GM12878 (cell line): ENCODE data around the gene CRKL. TPM values are rescaled to one million over a fixed set of nuclear protein-coding genes. Genes with fewer than 3 reads are reported as not detected.
A peak's percentile ranks its signal among the peaks of the same experiment; 100 is the strongest.

Experiments used
- ATAC-seq: fragments of 200-7000 bp; cut with Tn5 transposase; 3 replicates; pipeline ENCODE4 v1.9.1; 2020; ENCODE audit warnings: mild to moderate bottlenecking, moderate library complexity
- BruUV-seq: library from RNA; stranded (reverse); fragments of 400-500 nt; replicated peaks from 2 replicates; lab custom pipeline; 2021; lab: Mats Ljungman, UMichigan
- CTCF ChIA-PET: fragments of 300-600 bp; sonication (Branson Sonifier 250); formaldehyde crosslinking; extraction: SDS; loops from one replicate; lab custom pipeline; 2021; ENCODE audit warnings: inconsistent platforms; lab: Yijun Ruan, JAX
- POLR2A ChIA-PET: fragments of 350-600 bp; formaldehyde crosslinking; extraction: SDS; loops from one replicate; lab custom pipeline; 2021; ENCODE audit warnings: inconsistent platforms; lab: Charles Lee
- RAD21 ChIA-PET: fragments of 300-600 bp; sonication (Branson Sonifier 250); formaldehyde crosslinking; loops from one replicate; lab custom pipeline; 2023; ENCODE audit warnings: antibody characterized with exemption; ENCODE audit not compliant: unreplicated experiment; lab: Charles Lee
- SMC1A ChIA-PET: fragments of 300-600 bp; sonication (Branson Sonifier 250); formaldehyde crosslinking; loops from one replicate; lab custom pipeline; 2023; ENCODE audit not compliant: unreplicated experiment, uncharacterized antibody; lab: Charles Lee
- DNase-seq: peaks from one replicate; pipeline ENCODE4 v3.0.0-alpha.2; 2011; ENCODE audit warnings: low read depth, low spot score
- FAIRE-seq: peaks from 3 replicates; lab custom pipeline; 2011; peaks lifted over from hg19 to GRCh38; lab: Jason Lieb, UNC
- H2AFZ ChIP-seq: 2 replicates; pipeline ENCODE4 v1.6.0; 2011; ENCODE audit warnings: low read depth, low read length, control low read depth; ENCODE audit not compliant: control insufficient read depth
- H3K27ac ChIP-seq: 2 replicates; pipeline ENCODE4 v1.5.1; 2011; ENCODE audit warnings: control low read depth; ENCODE audit not compliant: control insufficient read depth, insufficient read depth
- H3K27me3 ChIP-seq, 2 experiments: replicated peaks in 1 of 2; 2 replicates each; pipeline versions ENCODE4 v1.6.0 to v1.6.1; 2011; ENCODE audit warnings: low read length in 1 of 2; ENCODE audit not compliant: control insufficient read depth in 2 of 2, insufficient read depth in 2 of 2
- H3K36me3 ChIP-seq, 2 experiments: 2 replicates each; pipeline ENCODE4 v1.5.1; 2011; ENCODE audit warnings: low read length in 1 of 2; ENCODE audit not compliant: control insufficient read depth in 2 of 2, insufficient read depth in 2 of 2
- H3K4me1 ChIP-seq: 2 replicates; pipeline ENCODE4 v1.6.1; 2011; ENCODE audit warnings: mild to moderate bottlenecking, low read length, moderate library complexity, mixed read lengths; ENCODE audit not compliant: control insufficient read depth, insufficient read depth
- H3K4me2 ChIP-seq: 2 replicates; pipeline ENCODE4 v1.6.0; 2011; ENCODE audit warnings: control low read depth; ENCODE audit not compliant: control insufficient read depth, insufficient read depth
- H3K4me3 ChIP-seq: fragments of 200-600 bp; sonication (generic); 2 replicates; pipeline ENCODE4 v1.5.1; 2016
- H3K79me2 ChIP-seq: 2 replicates; pipeline ENCODE4 v1.6.0; 2011; ENCODE audit warnings: low read length; ENCODE audit not compliant: control insufficient read depth, insufficient read depth
- H3K9ac ChIP-seq: 2 replicates; pipeline ENCODE4 v1.8.0; 2011; ENCODE audit warnings: low read length, control low read depth, mixed read lengths; ENCODE audit not compliant: control insufficient read depth, insufficient read depth
- H3K9me3 ChIP-seq: replicated peaks from 3 replicates; pipeline ENCODE4 v1.5.1; 2011; ENCODE audit warnings: mild to moderate bottlenecking, low read length; ENCODE audit not compliant: control insufficient read depth, insufficient read depth
- H4K20me1 ChIP-seq: 2 replicates; pipeline ENCODE4 v1.6.0; 2011; ENCODE audit not compliant: control insufficient read depth, insufficient read depth
- BHLHE40 ChIP-seq, 2 experiments: fragments of 450-650 bp in 1 of 2; IDR thresholded peaks; 2 replicates each; pipeline ENCODE4 v1.6.1; 2011 to 2017; ENCODE audit warnings: low read depth in 2 of 2, borderline replicate concordance in 1 of 2, improper control_type of control experiment in 1 of 2, low read length in 1 of 2, mild to moderate bottlenecking in 1 of 2
- CHD4 ChIP-seq: fragments of 200-600 bp; sonication (generic); IDR thresholded peaks from 2 replicates; pipeline ENCODE4 v1.6.1; 2016; ENCODE audit warnings: mild to moderate bottlenecking
- EGR1 ChIP-seq, 2 experiments: IDR thresholded peaks; 1 replicate in 1 of 2; 2 replicates in 1 of 2; pipeline ENCODE4 v1.6.1; 2011 to 2012; ENCODE audit warnings: low read depth in 2 of 2, low read length in 2 of 2, borderline replicate concordance in 1 of 2, mild to moderate bottlenecking in 1 of 2, moderate library complexity in 1 of 2
- ETV6 ChIP-seq, 2 experiments: fragments of 450-650 bp in 1 of 2; IDR thresholded peaks in 1 of 2; conservative IDR thresholded peaks in 1 of 2; 2 replicates each; pipeline ENCODE4 v1.6.1; 2014; ENCODE audit warnings: antibody characterized with exemption in 1 of 2, borderline replicate concordance in 1 of 2, low read depth in 1 of 2, mild to moderate bottlenecking in 1 of 2, moderate library complexity in 1 of 2
- JUNB ChIP-seq: IDR thresholded peaks from 2 replicates; pipeline ENCODE4 v1.6.1; 2016; ENCODE audit warnings: antibody characterized with exemption, mild to moderate bottlenecking
- KLF5 ChIP-seq: fragments of 450-650 bp; IDR thresholded peaks from 2 replicates; pipeline ENCODE4 v1.6.1; 2014; ENCODE audit warnings: mild to moderate bottlenecking; ENCODE audit not compliant: partially characterized antibody
- MYC ChIP-seq: IDR thresholded peaks from 2 replicates; pipeline ENCODE4 v1.6.1; 2011; ENCODE audit warnings: mild to moderate bottlenecking, low read length, moderate library complexity, inconsistent platforms; ENCODE audit not compliant: insufficient read depth, insufficient replicate concordance, insufficient read length, severe bottlenecking
- NRF1 ChIP-seq: conservative IDR thresholded peaks from 2 replicates; pipeline ENCODE4 v1.6.1; 2011; ENCODE audit warnings: mild to moderate bottlenecking, low read depth, low read length, improper control_type of control experiment
- PML ChIP-seq: IDR thresholded peaks from 2 replicates; pipeline ENCODE4 v1.6.1; 2012; ENCODE audit warnings: low read length, inconsistent platforms
- POLR2A ChIP-seq: IDR thresholded peaks from 2 replicates; pipeline ENCODE4 v1.6.1; 2011; ENCODE audit warnings: low read depth, mild to moderate bottlenecking, low read length
- POLR2AphosphoS5 ChIP-seq: IDR thresholded peaks from 2 replicates; pipeline ENCODE4 v1.6.1; 2011; ENCODE audit warnings: mild to moderate bottlenecking, low read length, inconsistent platforms
- RBBP5 ChIP-seq: fragments of 200-600 bp; sonication (generic); conservative IDR thresholded peaks from 2 replicates; pipeline ENCODE4 v1.6.1; 2016
- TARDBP ChIP-seq: IDR thresholded peaks from 2 replicates; pipeline ENCODE4 v1.6.1; 2016; ENCODE audit warnings: borderline replicate concordance
- TCF12 ChIP-seq: IDR thresholded peaks from 2 replicates; pipeline ENCODE4 v1.6.1; 2011; ENCODE audit warnings: low read depth, mild to moderate bottlenecking, low read length
- YBX1 ChIP-seq: fragments of 450-650 bp; IDR thresholded peaks from 2 replicates; pipeline ENCODE4 v1.6.1; 2016; ENCODE audit warnings: antibody characterized with exemption
- WGBS: methylation state at CpG from one replicate; pipeline ENCODE4 v1.1.6; 2016; ENCODE audit warnings: low lambda C conversion rate; ENCODE audit not compliant: insufficient replicate concordance, insufficient coverage; ENCODE audit errors: missing lambda C conversion rate; 5-methylcytosine and 5-hydroxymethylcytosine counted together
- in situ Hi-C: fragments of 300-500 bp; cut with MboI; formaldehyde crosslinking; loops from 9 replicates; pipeline ENCODE4 v1.14.3; 2018; ENCODE audit warnings: mixed read lengths
- intact Hi-C: fragments of 100-400 bp; cut with micrococcal nuclease; formaldehyde crosslinking; loops from one replicate; pipeline ENCODE4 v1.14.2; 2022; ENCODE audit not compliant: unreplicated experiment
- polyA plus RNA-seq, 11 experiments: library from polyadenylated mRNA; depleted of rRNA in 4 of 11; unstranded in 6 of 11; stranded (reverse) in 5 of 11; fragments of >200 nt; fragmentation: Nextera tagmentation in 4 of 11; fragmentation: Illumina TruSeq in 1 of 11; extraction: Ambion mirVana in 4 of 11; extraction: Trizol in 1 of 11; gene quantifications; 1 replicate in 1 of 11; 2 replicates in 10 of 11; pipeline versions ENCODE4 v1.2.1 to v1.2.3, GENCODE V29; 2011 to 2016; ENCODE audit warnings: inconsistent platforms in 2 of 11, missing spikeins in 2 of 11, low read depth in 1 of 11
- total RNA-seq, 4 experiments: library from RNA; depleted of rRNA in 3 of 4; stranded (reverse); fragments of >200 nt in 3 of 4; fragmentation: Illumina TruSeq in 1 of 4; extraction: Trizol in 1 of 4; gene quantifications; 2 replicates each; pipeline versions ENCODE4 v1.2.1 to v1.2.3, GENCODE V29; 2013 to 2021
- TF ChIP-seq, protein P1 (sequence below): IDR thresholded peaks from 2 replicates; pipeline ENCODE4 v1.6.1; 2012; ENCODE audit warnings: low read depth, low read length, improper control_type of control experiment
- TF ChIP-seq, protein P2 (sequence below): IDR thresholded peaks from 2 replicates; pipeline ENCODE4 v1.6.1; 2011; ENCODE audit warnings: borderline replicate concordance, low read depth, mild to moderate bottlenecking, moderate library complexity, low read length; ENCODE audit not compliant: insufficient read depth, poor library complexity, severe bottlenecking
- TF ChIP-seq, protein P3 (sequence below): IDR thresholded peaks from 2 replicates; pipeline ENCODE4 v1.6.1; 2012; ENCODE audit warnings: mild to moderate bottlenecking, low read depth, low read length

The CRKL gene
- total and polyA plus RNA-seq, 10 of the 15 experiments (the other 5 are each of a cell fraction or from before 2014, with no cell fraction given) = 12.6 to 61.2 (median 32.7) TPM

DNA sequence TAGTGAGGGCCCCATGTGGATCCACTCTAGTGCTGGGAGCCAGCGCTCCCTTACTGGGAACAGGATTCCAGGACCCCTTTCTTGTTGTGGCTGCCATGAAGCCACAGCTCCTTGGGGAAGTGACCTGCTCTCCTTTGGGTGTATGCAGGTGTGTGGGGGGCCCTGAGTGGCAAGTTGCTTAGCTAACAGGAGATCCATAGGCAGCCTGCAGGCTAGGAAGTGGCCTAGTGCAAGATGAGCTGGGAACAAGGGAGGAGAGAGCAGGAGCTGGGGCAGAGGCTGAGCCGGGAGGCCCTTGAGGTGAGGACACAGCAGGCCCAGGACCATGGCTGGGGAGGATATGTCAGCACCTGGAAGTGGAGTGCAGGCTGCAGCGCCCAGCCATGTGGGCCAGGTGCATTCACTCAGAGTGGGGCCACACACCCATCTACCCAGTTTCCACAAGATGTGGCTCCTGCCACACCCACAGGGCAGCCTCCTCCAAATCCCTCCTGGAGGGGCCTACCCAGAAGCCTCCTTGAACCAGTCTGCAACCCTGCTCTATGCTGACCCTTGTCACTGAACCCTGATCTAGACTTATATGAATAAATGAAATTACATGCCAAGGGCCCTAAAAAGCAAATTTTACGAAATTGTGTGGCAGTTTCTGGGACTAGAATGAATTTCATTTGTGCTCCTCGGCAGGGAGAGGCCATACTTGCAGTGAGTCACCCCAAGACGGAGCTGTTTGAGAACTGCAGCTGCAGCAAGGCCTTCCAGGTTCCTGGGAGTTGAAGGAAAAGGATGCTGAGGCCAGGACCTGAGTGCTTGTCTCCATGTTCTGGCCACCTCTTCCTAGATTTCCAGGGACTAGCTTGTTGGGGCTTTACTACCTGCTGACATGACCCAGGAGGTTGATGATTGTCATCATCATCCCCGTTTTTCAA is 81.5 kb downstream of the CRKL start:
- Histone ChIP-seq H3K4me2 (no peak overlapping the region), H4K20me1 (no peaks in the 10 kb centered on the region), H3K27ac (no peak overlapping the region), H3K36me3 (peaks cover 2 to 4% of the 10 kb centered on the region in 2 experiments; a peak in 2 of 4 replicates), H3K9me3 (no peaks in the 10 kb centered on the region), H2AFZ (no peak overlapping the region), H3K27me3 (no peaks in the 10 kb centered on the region), H3K79me2 (peaks cover 21% of the 10 kb centered on the region), H3K9ac (no peak overlapping the region), H3K4me3 (no peak overlapping the region), H3K4me1 (peaks cover 5% of the 10 kb centered on the region)
- in situ Hi-C loops (no loop called here), intact Hi-C loops (no loop called here)
- ChIA-PET POLR2A (no interaction called here), CTCF (no interaction called here), RAD21 (no interaction called here), SMC1A (no interaction called here)
- 61% methylated on average over 7 of the region's 7 CpGs for WGBS
- no peak for ATAC-seq
- FAIRE-seq = no peak
- BruUV-seq = no TSS peak
- no peak for DNase-seq
- TF ChIP-seq RBBP5 = no peak
- no peak for TF ChIP-seq EGR1 (IDR thresholded peaks at IDR 0.05; ENCODE audit: borderline replicate concordance in 1 of 2, low read depth in 2 of 2, low read length in 2 of 2)
- no peak for TF ChIP-seq BHLHE40 (IDR thresholded peaks at IDR 0.05; ENCODE audit: borderline replicate concordance in 1 of 2, low read depth in 2 of 2, low read length in 1 of 2)
- no peak for TF ChIP-seq ETV6 (conservative IDR thresholded peaks at IDR 0.05 in 1 of 2, IDR thresholded peaks at IDR 0.05 in 1 of 2; ENCODE audit: borderline replicate concordance in 1 of 2, low read depth in 1 of 2)
- TF ChIP-seq NRF1 = no peak
- TF ChIP-seq TARDBP = no peak
- 0 out of 2 replicates have a peak, but pooled peaks have one; percentile 21 for TF ChIP-seq PML
- no peak for TF ChIP-seq MYC
- TF ChIP-seq TCF12 = no peak
- TF ChIP-seq, protein P1, sequence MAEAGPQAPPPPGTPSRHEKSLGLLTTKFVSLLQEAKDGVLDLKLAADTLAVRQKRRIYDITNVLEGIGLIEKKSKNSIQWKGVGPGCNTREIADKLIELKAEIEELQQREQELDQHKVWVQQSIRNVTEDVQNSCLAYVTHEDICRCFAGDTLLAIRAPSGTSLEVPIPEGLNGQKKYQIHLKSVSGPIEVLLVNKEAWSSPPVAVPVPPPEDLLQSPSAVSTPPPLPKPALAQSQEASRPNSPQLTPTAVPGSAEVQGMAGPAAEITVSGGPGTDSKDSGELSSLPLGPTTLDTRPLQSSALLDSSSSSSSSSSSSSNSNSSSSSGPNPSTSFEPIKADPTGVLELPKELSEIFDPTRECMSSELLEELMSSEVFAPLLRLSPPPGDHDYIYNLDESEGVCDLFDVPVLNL = no peak
- TF ChIP-seq, protein P2, sequence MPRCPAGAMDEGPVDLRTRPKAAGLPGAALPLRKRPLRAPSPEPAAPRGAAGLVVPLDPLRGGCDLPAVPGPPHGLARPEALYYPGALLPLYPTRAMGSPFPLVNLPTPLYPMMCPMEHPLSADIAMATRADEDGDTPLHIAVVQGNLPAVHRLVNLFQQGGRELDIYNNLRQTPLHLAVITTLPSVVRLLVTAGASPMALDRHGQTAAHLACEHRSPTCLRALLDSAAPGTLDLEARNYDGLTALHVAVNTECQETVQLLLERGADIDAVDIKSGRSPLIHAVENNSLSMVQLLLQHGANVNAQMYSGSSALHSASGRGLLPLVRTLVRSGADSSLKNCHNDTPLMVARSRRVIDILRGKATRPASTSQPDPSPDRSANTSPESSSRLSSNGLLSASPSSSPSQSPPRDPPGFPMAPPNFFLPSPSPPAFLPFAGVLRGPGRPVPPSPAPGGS = no peak
- TF ChIP-seq KLF5 = no peak
- TF ChIP-seq CHD4 = no peak
- TF ChIP-seq POLR2A = 0 out of 2 replicates have a peak, but pooled peaks have one; percentile 41
- TF ChIP-seq, protein P3, sequence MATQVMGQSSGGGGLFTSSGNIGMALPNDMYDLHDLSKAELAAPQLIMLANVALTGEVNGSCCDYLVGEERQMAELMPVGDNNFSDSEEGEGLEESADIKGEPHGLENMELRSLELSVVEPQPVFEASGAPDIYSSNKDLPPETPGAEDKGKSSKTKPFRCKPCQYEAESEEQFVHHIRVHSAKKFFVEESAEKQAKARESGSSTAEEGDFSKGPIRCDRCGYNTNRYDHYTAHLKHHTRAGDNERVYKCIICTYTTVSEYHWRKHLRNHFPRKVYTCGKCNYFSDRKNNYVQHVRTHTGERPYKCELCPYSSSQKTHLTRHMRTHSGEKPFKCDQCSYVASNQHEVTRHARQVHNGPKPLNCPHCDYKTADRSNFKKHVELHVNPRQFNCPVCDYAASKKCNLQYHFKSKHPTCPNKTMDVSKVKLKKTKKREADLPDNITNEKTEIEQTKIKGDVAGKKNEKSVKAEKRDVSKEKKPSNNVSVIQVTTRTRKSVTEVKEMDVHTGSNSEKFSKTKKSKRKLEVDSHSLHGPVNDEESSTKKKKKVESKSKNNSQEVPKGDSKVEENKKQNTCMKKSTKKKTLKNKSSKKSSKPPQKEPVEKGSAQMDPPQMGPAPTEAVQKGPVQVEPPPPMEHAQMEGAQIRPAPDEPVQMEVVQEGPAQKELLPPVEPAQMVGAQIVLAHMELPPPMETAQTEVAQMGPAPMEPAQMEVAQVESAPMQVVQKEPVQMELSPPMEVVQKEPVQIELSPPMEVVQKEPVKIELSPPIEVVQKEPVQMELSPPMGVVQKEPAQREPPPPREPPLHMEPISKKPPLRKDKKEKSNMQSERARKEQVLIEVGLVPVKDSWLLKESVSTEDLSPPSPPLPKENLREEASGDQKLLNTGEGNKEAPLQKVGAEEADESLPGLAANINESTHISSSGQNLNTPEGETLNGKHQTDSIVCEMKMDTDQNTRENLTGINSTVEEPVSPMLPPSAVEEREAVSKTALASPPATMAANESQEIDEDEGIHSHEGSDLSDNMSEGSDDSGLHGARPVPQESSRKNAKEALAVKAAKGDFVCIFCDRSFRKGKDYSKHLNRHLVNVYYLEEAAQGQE = no peak
- peak; percentile 44 for TF ChIP-seq POLR2AphosphoS5
- TF ChIP-seq YBX1 = no peak
- TF ChIP-seq JUNB = no peak
